Panc1 (cell line): Measurements from ENCODE around the gene HOPX.

Experiments
- CTCF ChIP-seq: fragments of 450-650 bp; IDR thresholded peaks from 2 replicates; pipeline ENCODE4 v1.5.1; 2017; ENCODE audit warnings: mild to moderate bottlenecking
- POLR2AphosphoS5 ChIP-seq: IDR thresholded peaks from 2 replicates; pipeline ENCODE4 v1.6.1; 2012; ENCODE audit warnings: mild to moderate bottlenecking, low read depth, low read length, moderate library complexity
- REST ChIP-seq, 2 experiments: IDR thresholded peaks; 2 replicates each; pipeline ENCODE4 v1.6.1; 2011 to 2012; ENCODE audit warnings: low read depth in 2 of 2, control low read depth in 1 of 2, low read length in 1 of 2, mild to moderate bottlenecking in 1 of 2, moderate library complexity in 1 of 2; ENCODE audit not compliant: insufficient read depth in 1 of 2

GRCh38 chr4:56688094-56688647 is 7.1 kb upstream of the HOPX start:
- TF ChIP-seq CTCF: no peak
- TF ChIP-seq REST (IDR thresholded peaks at IDR 0.05; ENCODE audit: insufficient read depth in 1 of 2, low read depth in 2 of 2, low read length in 1 of 2): no peak
- no peak for TF ChIP-seq POLR2AphosphoS5
